Astrocyte of the spinal cord (primary cell): ENCODE results near the gene MOBP.
"Not testable (repeated sequence)": the region's sequence is repeated elsewhere in the genome, so short reads cannot be mapped to it uniquely, and the experiment has no call there.

Source experiments
- DNase-seq: peaks from one replicate; pipeline ENCODE4 v3.0.0; 2011; ENCODE audit warnings: low read depth, low spot score
- H3K4me3 ChIP-seq: 2 replicates; pipeline ENCODE4 v1.5.1; 2011; ENCODE audit warnings: low read depth, mild to moderate bottlenecking, low read length, moderate library complexity
- CTCF ChIP-seq: IDR thresholded peaks from 2 replicates; pipeline ENCODE4 v1.5.1; 2012; ENCODE audit warnings: low read depth, mild to moderate bottlenecking, low read length, inconsistent platforms
- in situ Hi-C: cut with HindIII; loops from 2 replicates; pipeline ENCODE4 v1.10.0; 2017; ENCODE audit warnings: low sequenced_read_pairs

Gene MOBP, protein sequence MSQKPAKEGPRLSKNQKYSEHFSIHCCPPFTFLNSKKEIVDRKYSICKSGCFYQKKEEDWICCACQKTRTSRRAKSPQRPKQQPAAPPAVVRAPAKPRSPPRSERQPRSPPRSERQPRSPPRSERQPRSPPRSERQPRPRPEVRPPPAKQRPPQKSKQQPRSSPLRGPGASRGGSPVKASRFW

DNA sequence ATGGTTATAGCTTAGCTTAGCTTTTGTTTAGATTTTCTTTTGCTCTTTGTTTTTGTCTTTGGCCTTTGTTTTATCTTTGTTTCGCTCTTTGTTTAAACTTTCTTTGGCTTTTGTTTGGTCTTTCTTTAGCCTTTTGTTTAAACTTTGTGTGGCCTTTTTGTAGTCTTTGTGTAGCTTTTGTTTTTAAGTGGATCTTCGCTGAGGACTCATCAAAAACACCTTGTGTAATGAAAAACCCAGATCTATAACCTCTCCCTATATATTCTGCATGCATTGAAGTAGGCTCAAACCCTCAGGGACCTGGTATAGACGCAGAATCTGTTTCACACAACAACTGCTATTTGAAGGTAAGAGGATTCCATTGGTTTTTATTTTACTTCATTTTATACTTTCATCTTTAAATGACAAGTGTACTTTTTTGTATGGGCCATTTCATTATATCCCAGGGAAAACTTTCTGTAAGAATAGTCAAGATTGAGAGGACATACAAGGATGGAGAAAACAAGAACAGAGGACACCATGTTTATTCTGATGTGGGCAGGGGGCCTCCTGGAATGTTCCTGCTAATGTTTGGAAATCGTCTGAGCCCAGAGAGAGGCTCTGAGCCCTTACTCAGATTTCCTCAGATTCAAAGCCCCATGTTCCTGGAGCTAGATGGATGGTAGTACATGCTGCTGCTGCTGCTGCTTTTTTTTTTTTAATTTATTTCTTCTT is at the start of gene MOBP:
Gene MOBP (plus strand): TSS at position 287 of the 714 bp plus-strand sequence. CDS start 34,390 bp downstream, outside the sequence.
- DNase-seq = no peak
- H3K4me3 ChIP-seq = no peak within 1 kb of the TSS
- in situ Hi-C loops = no loop called here
- no peak for TF ChIP-seq CTCF

- H3K4me3 ChIP-seq, DNase-seq, in situ Hi-C loops: not testable (repeated sequence)
Measured at GRCh38 chr3:39418556-39419225, 48.8 kb upstream of the MOBP start.

GRCh38 chr3:39419742-39420315 is 47.7 kb upstream of the MOBP start:
- H3K4me3 ChIP-seq = no peak overlapping the region
- no peak for DNase-seq
- in situ Hi-C loops = no loop called here
- TF ChIP-seq CTCF = no peak

DNA sequence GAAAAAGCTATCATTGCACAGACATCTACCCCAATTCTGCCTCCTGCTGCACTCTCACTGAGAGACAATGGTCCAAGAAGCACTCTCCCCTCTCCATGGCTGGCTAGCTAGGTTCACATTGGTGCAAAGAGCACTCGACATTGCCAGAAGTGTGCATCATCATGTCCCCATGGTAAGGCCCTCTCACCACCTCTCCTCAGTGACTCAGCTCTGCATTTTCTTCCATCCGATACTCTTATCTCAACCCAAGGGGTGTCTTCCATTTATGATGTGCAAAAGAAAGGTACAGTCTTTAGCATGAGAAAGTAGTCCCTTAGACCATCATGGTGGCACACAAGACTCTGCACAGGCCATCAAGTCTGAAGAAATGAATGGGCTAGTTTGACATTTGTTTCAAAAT is 46.9 kb upstream of the MOBP start:
- TF ChIP-seq CTCF = no peak
- no peak for DNase-seq
- no peak overlapping the region for H3K4me3 ChIP-seq
- in situ Hi-C loops = no loop called here

DNA sequence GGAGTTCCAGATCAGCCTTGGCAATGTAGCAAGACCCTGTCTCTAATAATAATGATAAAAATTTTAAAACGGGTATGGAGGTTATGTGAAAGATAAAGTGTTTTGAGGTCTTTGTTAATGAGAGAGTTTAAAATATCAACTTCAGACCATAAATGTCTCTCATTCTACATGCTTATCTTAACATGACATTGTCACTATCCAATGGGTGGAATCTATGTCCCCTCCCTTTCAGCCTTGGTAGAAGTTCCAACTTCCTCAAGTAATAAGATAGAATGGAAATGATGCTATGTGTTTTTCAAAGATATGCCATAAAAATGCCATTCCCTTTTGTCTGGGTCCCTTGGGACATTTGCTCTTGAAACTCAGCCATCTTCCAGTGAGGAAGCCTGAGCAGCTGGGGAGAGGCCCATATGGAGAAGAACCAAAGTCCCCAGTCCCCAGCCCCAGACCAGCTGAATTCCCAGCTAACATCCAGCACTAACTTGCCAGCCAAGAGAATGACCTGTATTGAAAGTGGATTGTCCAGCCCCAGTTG is 44.0 kb upstream of the MOBP start:
- no peak overlapping the region for H3K4me3 ChIP-seq
- DNase-seq = no peak
- no peak for TF ChIP-seq CTCF
- in situ Hi-C loops = no loop called here

DNA sequence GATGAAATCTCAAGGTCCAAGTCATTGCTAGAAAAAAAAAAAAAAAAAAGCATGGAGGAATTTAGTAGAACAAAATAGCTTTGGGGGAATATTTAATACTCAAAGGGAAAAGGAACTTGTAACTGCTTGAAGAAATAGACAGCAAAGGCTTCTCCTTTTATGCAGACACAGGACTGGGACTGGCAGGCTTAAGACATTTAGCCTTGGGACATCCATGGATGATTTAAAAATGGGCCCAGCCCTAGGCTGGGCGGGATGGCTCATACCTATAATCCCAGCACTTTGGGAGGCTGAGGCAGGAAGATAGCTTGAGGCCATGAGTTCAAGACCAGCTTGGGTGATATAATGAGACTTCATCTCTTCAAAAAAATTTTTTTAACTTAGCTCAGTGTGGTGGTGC is 41.2 kb upstream of the MOBP start:
- no peak for DNase-seq
- no peak overlapping the region for H3K4me3 ChIP-seq
- TF ChIP-seq CTCF = no peak
- in situ Hi-C loops = no loop called here
